SK-N-SH (cell line): ENCODE measurements around the gene SMPD3.

ENCODE experiments used
- CHD2 ChIP-seq: fragments of 150-350 bp; IDR thresholded peaks from 2 replicates; pipeline ENCODE4 v1.6.1; 2018; ENCODE audit warnings: low read length; ENCODE audit not compliant: partially characterized antibody
- EP300 ChIP-seq, 2 experiments: IDR thresholded peaks; 2 replicates each; pipeline versions ENCODE4 v1.4.0 to v1.6.1; 2012; ENCODE audit warnings: borderline replicate concordance in 1 of 2, low read depth in 1 of 2, low read length in 1 of 2
- EZH2phosphoT487 ChIP-seq: fragments of 200-600 bp; sonication (generic); IDR thresholded peaks from 2 replicates; pipeline ENCODE4 v1.6.1; 2017; ENCODE audit warnings: low read depth, mixed run types, mild to moderate bottlenecking, antibody characterized with exemption, moderate library complexity, borderline replicate concordance
- FOXM1 ChIP-seq: IDR thresholded peaks from 2 replicates; pipeline ENCODE4 v1.4.0; 2012; ENCODE audit warnings: low read depth, mild to moderate bottlenecking
- JUND ChIP-seq: IDR thresholded peaks from 2 replicates; pipeline ENCODE4 v1.4.0; 2012
- POLR2AphosphoS5 ChIP-seq: IDR thresholded peaks from 2 replicates; pipeline ENCODE4 v1.6.1; 2012; ENCODE audit warnings: low read depth, low read length
- RCOR1 ChIP-seq: fragments of 150-350 bp; IDR thresholded peaks from 2 replicates; pipeline ENCODE4 v1.6.1; 2017; ENCODE audit warnings: antibody characterized with exemption, low read length
- SIN3A ChIP-seq: IDR thresholded peaks from 2 replicates; pipeline ENCODE4 v1.6.1; 2012; ENCODE audit warnings: low read depth, mild to moderate bottlenecking, low read length, moderate library complexity, borderline replicate concordance
- SMC3 ChIP-seq: IDR thresholded peaks from 2 replicates; pipeline ENCODE4 v1.6.1; 2012; ENCODE audit warnings: low read depth, low read length, improper control_type of control experiment
- TAF1 ChIP-seq: IDR thresholded peaks from 2 replicates; pipeline ENCODE4 v1.6.1; 2012; ENCODE audit warnings: low read depth, mild to moderate bottlenecking, low read length, moderate library complexity, borderline replicate concordance
- TF ChIP-seq, protein P1 (sequence below): fragments of 200-600 bp; sonication (generic); IDR thresholded peaks from 2 replicates; pipeline ENCODE4 v1.6.1; 2017; ENCODE audit warnings: antibody characterized with exemption, mild to moderate bottlenecking, moderate library complexity
- TF ChIP-seq, protein P2 (sequence below): fragments of 150-350 bp; IDR thresholded peaks from 2 replicates; pipeline ENCODE4 v1.6.1; 2017; ENCODE audit warnings: antibody characterized with exemption, low read length, low read depth, borderline replicate concordance
- TF ChIP-seq, protein P3 (sequence below): IDR thresholded peaks from 2 replicates; pipeline ENCODE4 v1.6.1; 2012; ENCODE audit warnings: mild to moderate bottlenecking, low read depth, low read length, moderate library complexity
- TF ChIP-seq, protein P4 (sequence below): IDR thresholded peaks from 2 replicates; pipeline ENCODE4 v1.4.0; 2012; ENCODE audit warnings: low read depth

DNA sequence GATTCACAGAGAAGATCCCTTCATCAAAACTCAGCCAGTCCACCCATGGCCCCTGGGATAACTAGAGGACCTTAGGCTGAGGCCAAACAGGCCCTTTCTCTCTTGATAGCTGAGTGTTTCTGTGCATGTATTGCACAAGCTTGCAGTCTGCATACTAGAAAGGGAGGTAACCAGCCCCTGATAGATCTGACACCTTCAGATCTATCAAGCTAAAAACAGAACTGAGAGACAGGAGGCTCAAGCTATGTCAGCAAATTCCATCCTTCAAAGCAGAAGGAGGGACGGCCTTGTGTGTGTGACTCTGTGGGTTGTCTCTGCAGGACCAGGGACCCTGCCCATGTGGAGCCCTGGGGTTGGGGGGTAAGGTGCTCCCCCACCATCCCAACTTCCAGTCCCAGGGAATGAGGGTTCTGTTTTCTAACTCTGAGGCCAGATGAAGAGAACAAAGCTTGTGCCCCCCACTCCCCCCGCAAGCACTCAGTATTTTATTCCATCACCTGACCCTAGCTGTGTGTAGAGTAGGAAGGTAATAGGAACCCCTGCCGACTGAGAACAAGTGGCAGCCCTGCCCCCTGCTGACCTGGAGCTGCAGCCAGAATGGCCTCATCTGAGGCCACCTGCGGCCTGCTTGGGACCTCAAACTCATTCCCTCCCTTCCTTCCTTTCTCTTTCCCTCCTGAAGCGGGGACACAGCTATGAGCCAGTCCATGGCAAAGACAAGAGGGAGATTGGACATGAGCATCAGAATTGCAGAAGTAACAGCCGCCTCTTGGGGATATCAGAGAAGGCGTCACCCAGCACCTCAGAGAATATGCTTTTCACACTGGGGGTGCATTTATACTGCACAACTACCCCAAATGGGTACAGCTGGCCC, 63.8 kb downstream of the SMPD3 start:
- TF ChIP-seq, protein P1, sequence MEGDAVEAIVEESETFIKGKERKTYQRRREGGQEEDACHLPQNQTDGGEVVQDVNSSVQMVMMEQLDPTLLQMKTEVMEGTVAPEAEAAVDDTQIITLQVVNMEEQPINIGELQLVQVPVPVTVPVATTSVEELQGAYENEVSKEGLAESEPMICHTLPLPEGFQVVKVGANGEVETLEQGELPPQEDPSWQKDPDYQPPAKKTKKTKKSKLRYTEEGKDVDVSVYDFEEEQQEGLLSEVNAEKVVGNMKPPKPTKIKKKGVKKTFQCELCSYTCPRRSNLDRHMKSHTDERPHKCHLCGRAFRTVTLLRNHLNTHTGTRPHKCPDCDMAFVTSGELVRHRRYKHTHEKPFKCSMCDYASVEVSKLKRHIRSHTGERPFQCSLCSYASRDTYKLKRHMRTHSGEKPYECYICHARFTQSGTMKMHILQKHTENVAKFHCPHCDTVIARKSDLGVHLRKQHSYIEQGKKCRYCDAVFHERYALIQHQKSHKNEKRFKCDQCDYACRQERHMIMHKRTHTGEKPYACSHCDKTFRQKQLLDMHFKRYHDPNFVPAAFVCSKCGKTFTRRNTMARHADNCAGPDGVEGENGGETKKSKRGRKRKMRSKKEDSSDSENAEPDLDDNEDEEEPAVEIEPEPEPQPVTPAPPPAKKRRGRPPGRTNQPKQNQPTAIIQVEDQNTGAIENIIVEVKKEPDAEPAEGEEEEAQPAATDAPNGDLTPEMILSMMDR = no peak
- TF ChIP-seq SIN3A (no peak), POLR2AphosphoS5 (no peak), EP300 (IDR thresholded peaks at IDR 0.05; ENCODE audit: borderline replicate concordance in 1 of 2, low read depth in 1 of 2, low read length in 1 of 2) (no peak), SMC3 (no peak), EZH2phosphoT487 (no peak), TAF1 (no peak), RCOR1 (no peak), FOXM1 (no peak), CHD2 (no peak), JUND (no peak)
- TF ChIP-seq, protein P2, sequence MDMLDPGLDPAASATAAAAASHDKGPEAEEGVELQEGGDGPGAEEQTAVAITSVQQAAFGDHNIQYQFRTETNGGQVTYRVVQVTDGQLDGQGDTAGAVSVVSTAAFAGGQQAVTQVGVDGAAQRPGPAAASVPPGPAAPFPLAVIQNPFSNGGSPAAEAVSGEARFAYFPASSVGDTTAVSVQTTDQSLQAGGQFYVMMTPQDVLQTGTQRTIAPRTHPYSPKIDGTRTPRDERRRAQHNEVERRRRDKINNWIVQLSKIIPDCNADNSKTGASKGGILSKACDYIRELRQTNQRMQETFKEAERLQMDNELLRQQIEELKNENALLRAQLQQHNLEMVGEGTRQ = no peak
- TF ChIP-seq, protein P3, sequence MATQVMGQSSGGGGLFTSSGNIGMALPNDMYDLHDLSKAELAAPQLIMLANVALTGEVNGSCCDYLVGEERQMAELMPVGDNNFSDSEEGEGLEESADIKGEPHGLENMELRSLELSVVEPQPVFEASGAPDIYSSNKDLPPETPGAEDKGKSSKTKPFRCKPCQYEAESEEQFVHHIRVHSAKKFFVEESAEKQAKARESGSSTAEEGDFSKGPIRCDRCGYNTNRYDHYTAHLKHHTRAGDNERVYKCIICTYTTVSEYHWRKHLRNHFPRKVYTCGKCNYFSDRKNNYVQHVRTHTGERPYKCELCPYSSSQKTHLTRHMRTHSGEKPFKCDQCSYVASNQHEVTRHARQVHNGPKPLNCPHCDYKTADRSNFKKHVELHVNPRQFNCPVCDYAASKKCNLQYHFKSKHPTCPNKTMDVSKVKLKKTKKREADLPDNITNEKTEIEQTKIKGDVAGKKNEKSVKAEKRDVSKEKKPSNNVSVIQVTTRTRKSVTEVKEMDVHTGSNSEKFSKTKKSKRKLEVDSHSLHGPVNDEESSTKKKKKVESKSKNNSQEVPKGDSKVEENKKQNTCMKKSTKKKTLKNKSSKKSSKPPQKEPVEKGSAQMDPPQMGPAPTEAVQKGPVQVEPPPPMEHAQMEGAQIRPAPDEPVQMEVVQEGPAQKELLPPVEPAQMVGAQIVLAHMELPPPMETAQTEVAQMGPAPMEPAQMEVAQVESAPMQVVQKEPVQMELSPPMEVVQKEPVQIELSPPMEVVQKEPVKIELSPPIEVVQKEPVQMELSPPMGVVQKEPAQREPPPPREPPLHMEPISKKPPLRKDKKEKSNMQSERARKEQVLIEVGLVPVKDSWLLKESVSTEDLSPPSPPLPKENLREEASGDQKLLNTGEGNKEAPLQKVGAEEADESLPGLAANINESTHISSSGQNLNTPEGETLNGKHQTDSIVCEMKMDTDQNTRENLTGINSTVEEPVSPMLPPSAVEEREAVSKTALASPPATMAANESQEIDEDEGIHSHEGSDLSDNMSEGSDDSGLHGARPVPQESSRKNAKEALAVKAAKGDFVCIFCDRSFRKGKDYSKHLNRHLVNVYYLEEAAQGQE = no peak
- TF ChIP-seq, protein P4, sequence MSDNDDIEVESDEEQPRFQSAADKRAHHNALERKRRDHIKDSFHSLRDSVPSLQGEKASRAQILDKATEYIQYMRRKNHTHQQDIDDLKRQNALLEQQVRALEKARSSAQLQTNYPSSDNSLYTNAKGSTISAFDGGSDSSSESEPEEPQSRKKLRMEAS = no peak
